Suprapubic skin (tissue), 4 donors: ENCODE data around the gene CCSER1.

Experiments used
- EP300 ChIP-seq: sonication (generic); formaldehyde crosslinking; IDR thresholded peaks from one replicate; pipeline ENCODE4 v1.6.1; 2017; ENCODE audit warnings: antibody characterized with exemption
- POLR2A ChIP-seq, 2 donors: fragments of 450-650 bp; IDR thresholded peaks; one replicate each; pipeline ENCODE4 v1.6.1; 2017; ENCODE audit warnings: antibody characterized with exemption in 2 of 2, mild to moderate bottlenecking in 2 of 2, moderate library complexity in 2 of 2
- POLR2AphosphoS5 ChIP-seq, 3 donors: sonication (generic); formaldehyde crosslinking; IDR thresholded peaks; one replicate each; pipeline ENCODE4 v1.6.1; 2017; ENCODE audit warnings: antibody characterized with exemption in 3 of 3
- TF ChIP-seq, protein P1 (sequence below), 2 donors: fragments of 200-600 bp in 1 of 2; fragments of 450-650 bp in 1 of 2; sonication (generic) in 1 of 2; IDR thresholded peaks; one replicate each; pipeline ENCODE4 v1.5.1; 2016 to 2019; ENCODE audit warnings: antibody characterized with exemption in 2 of 2, mild to moderate bottlenecking in 1 of 2, moderate library complexity in 1 of 2

DNA sequence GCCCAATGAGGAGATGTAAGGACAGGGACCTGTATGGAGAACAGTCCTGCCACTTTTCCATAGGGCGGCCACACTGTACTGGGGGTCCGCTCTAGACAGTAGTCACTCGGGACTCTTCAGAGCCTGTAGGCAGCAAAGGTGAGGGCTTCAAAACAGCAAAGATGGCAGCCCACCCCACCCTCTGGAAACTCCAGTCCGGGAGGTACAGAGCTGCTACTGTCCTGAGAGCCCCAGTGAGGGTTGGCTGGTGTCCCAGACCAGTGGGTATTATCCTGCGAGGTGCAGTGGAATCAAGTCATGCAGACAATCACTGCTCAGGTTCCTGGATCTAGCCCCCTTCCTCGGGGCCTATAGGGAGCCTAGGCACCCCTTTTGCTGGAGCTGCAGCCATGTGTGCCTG is 1392.0 kb downstream of the CCSER1 start:
- TF ChIP-seq, protein P1, sequence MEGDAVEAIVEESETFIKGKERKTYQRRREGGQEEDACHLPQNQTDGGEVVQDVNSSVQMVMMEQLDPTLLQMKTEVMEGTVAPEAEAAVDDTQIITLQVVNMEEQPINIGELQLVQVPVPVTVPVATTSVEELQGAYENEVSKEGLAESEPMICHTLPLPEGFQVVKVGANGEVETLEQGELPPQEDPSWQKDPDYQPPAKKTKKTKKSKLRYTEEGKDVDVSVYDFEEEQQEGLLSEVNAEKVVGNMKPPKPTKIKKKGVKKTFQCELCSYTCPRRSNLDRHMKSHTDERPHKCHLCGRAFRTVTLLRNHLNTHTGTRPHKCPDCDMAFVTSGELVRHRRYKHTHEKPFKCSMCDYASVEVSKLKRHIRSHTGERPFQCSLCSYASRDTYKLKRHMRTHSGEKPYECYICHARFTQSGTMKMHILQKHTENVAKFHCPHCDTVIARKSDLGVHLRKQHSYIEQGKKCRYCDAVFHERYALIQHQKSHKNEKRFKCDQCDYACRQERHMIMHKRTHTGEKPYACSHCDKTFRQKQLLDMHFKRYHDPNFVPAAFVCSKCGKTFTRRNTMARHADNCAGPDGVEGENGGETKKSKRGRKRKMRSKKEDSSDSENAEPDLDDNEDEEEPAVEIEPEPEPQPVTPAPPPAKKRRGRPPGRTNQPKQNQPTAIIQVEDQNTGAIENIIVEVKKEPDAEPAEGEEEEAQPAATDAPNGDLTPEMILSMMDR (IDR thresholded peaks at IDR 0.05), result no peak
- no peak for TF ChIP-seq EP300
- no peak for TF ChIP-seq POLR2A (IDR thresholded peaks at IDR 0.05)
- TF ChIP-seq POLR2AphosphoS5 (IDR thresholded peaks at IDR 0.05), result no peak
